ENCODE data around the gene BRCA1.
"Not testable (repeated sequence)": the region's sequence is repeated elsewhere in the genome, so short reads cannot be mapped to it uniquely, and the experiment has no call there.

Gene BRCA1

DNA sequence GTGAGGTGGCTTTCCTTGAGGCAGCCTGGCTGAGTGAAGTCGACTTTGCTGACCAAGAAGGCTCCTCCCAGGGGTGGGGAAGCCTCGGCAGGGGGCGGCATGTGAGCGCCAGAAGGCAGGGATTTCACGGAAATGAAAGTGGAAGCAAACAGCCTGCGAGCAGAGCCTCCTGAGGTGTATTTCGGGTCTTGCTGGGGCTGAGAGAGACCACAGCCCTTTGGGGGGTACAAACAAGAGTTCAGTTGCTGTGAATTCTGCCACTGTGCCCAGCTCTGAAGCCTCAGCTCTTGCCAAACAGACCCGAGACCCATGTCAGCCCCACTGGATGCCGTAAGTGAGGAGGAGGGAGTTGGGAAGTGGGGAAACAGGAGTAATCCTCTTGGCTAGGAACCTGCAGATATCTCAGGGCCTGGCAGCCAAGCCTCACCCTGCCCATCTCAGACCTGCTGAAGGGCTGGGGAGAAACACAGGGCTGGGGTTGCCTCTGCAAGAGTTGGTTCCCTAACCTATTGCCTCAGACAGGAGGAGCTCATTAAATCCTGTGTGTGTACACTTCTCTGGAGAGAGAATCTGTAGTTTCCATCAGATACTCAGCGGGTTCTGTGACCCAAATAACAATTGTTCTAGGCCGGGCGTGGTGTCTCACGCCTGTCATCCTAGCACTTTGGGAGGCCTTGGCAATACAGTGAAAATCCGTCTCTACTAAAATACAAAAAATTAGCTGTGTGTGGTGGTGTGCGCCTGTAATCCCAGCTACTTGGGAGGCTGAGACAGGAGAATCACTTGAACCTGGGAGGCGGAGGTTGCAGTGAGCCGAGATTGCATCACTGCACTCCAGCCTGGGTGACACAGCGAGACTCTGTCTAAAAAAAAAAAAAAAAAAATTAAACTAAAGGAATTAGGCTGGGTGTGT lies 118.3 kb downstream of the BRCA1 start, which contains the start of gene IFI35:
IFI35 (plus strand) TSS at position 146 of the 913 bp plus-strand sequence; CDS start at position 310, 164 bp downstream.
- DNase-seq (ENCODE audit: low read depth in 2 of 2), result no peak

DNA sequence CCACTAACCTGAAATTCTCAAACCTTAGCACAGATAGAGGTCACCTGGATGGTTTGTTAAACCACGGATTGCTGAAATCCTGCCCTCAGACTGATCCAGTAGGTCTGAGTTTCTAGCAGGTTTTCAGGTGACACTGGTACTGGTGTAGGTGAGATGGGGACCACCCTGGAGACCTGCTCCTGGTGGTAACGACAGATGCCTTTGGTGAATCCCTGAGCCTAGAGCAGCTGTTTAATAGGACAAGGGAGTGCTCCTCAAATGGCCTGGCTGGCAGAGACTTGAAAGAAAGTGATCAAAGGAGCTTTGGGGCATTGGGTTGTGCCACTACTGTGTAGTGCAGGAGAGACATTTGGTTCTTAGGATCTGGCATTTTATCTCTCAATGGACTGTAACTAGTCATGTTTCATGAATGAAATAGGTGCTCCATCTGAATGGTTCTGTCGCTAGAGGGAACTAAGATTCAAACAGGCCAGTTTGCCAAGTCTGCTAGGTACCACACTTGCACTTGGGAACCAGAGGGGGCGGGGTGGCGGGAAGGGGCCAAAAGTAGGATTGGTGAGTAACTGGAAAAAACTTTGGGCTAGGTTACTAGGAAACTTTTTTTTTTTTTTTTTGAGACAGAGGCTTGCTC lies 121.5 kb downstream of the BRCA1 start:
- DNase-seq (ENCODE audit: low read depth in 2 of 2), result no peak

DNA sequence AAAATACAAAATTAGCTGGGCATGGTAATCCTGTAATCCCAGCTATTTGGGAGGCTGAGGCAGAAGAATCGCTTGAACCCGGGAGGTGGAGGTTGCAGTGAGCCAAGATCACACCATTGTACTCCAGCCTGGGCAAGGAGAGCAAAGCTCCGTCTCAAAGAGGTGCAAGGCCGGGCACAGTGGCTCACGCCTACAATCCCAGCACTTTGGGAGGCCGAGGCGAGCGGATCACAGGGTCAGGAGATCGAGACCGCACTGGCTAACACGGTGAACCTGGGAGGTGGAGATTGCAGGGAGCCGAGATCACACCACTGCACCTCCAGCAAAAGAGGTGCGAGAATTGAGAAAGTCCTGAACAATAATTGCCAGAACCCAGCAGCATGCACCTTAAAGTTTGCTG lies 124.3 kb downstream of the BRCA1 start:
- not testable (repeated sequence) for DNase-seq (ENCODE audit: low read depth in 2 of 2)

DNA sequence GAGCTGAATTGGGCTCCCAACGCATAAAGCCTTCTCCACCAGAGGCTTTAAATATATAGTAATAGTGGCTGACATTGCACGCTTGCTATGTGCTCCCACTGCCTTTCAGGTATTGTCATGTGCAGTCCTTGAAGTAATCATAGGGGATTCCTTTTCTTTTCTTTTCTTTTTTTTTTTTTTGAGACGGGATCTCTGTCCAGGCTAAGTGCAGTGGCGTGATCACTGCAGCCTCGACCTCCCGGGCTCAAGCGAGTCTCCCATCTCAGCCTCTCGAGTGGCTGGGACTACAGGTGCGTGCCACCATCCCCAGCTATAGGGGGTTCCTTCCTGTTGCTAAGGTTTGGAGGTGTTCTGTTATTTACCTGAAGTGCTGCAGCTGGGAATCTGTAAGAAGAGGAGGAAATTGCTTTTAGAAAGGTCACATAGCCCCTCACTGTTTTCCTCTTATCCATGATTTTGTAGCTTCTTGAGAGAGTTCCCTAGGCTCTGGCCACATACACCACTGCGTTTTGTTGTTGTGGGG lies 126.1 kb downstream of the BRCA1 start:
- DNase-seq (ENCODE audit: low read depth in 2 of 2), result no peak

DNA sequence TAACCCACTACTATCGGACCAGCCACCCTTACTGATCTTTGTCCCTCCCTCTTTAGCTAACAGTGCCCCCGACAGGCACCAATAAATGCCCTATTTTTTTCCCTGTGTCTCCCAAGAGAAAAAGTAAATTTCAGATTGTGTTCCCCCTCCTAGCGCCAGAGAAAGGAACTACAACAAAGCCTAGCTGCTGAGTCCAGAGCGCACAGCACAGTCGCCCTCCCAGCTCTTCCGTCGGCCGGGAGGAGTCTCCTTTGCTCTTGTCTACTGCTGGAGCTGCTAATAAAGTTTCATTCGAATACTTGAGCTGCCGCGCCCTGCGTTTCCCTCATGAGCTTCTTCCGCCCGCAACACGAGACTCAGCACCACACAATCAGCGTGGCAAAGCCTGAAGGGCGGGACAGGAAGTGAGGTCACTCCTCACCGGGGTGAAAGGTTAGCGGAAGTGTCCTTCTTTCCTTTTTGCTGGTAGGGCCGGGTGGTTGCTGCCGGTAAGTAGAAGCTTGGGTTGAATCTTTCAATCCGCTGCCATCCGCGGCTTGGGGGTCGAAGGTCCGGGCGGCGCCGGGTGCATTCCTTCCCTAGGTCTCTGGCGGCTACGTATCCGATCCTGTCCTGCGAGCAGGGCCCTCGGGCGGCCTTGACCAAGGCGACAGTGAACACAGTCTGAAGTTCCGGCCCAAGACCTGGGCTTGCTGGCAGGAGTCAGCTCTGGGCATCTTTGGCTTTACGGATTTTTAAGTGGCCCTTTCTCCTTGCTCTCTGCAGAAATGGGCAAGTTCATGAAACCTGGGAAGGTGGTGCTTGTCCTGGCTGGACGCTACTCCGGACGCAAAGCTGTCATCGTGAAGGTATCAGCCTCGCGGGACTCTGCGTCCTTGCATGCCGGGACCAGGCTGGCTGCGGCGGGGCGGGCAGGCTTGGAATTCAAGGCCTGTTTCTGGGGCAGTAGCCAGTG lies 126.9 kb downstream of the BRCA1 start, which contains the start of gene RPL27:
RPL27 (plus strand) TSS at position 436 of the 955 bp plus-strand sequence; CDS start at position 768, 332 bp downstream.
- DNase-seq (ENCODE audit: low read depth in 2 of 2), result peak; percentile 100

DNA sequence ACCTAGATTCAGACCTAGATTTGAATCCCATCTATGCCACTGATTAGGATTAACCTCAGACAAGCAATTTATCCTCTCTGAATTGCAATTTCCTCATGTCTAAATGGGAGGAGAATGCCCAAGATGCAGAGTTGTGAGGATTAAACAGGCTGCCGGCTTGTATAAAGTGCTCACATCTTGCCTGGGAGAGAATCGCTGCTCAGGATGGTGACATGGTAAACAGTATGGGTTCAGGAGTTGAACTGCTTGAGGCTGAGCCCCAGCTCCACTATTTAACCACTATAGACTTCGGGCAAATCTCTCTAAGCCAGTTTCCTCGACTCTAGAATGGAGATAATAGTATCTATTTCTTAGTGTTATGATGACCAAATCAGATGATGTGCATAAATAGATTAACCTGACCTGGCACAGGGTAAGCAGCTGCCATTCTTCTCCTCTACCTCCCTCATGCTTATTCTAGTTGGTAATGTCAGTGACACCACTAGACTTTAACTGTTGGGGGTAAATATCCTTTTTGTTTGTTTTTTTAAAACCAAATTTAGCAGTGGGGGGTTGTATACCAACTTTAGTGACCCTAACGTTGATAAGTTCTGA lies 127.7 kb downstream of the BRCA1 start:
- DNase-seq (ENCODE audit: low read depth in 2 of 2), result no peak

Measured in fibroblast of skin of left biceps (primary cell).